ENCODE results near the gene STOX2. TPM values are rescaled to one million over a fixed set of nuclear protein-coding genes. Genes with fewer than 3 reads are reported as not detected.

Gene STOX2
- total and polyA plus RNA-seq, 2 donors (not counting 3 experiments of a cell fraction or from before 2014, with no cell fraction given) = 0.03 to 0.24 TPM

DNA sequence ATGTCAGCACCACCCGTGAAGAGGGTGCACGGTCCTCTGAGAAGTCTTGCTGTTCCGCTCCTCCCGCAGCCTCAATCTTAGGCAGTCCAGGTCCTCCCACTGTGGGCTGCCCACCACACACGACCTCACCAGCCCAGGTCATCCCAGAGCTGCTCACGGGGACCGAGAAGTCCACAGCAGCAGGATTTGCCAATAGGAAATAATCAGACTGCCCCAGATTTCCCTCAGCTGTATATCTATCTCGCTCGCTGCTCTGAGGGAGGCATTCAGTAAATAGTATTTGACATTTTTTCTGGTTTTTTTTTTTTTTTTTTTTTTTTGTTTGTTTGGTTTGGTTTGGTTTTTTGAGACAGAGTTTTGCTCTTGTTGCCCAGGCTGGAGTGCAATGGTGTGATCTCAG lies 83.8 kb downstream of the STOX2 start:
- ChIA-PET POLR2A (no interaction called here), CTCF (no interaction called here)
- intact Hi-C loops (cut with micrococcal nuclease) (no loop called here), dilution Hi-C loops (cut with MboI; ENCODE audit: extremely low pct_ligation_motif_present, low sequenced_read_pairs) (no loop called here)
- Histone ChIP-seq H3K9me1 (replicated peaks; ENCODE audit: control insufficient read depth, extremely low read depth, insufficient read depth, low read length) (no peaks in the 10 kb centered on the region), H3K4me1 (ENCODE audit: control insufficient read depth, extremely low read depth, insufficient read depth, low read length) (peaks cover 3% of the 10 kb centered on the region), H2AFZ (ENCODE audit: low read depth, low read length) (no peak overlapping the region), H3K4me3 (replicated peaks in 1 of 3; ENCODE audit: insufficient read depth in 1 of 3, low read depth in 1 of 3, low read length in 3 of 3) (no peak overlapping the region), H3K4me2 (ENCODE audit: insufficient read depth, low read length) (no peak overlapping the region), H3K36me3 (ENCODE audit: control insufficient read depth in 2 of 2, extremely low read depth in 1 of 2, insufficient read depth in 2 of 2, low read length in 2 of 2) (no peaks in the 10 kb centered on the region), H3K9me3 (replicated peaks; ENCODE audit: control insufficient read depth, insufficient read depth, low read length) (no peaks in the 10 kb centered on the region), H3K9ac (replicated peaks; ENCODE audit: extremely low read depth, insufficient read depth, low read length) (no peak overlapping the region), H4K20me1 (replicated peaks; ENCODE audit: control insufficient read depth, extremely low read depth, insufficient read depth, low read length) (no peaks in the 10 kb centered on the region), H3K79me2 (ENCODE audit: control insufficient read depth, insufficient read depth, low read length) (no peaks in the 10 kb centered on the region), H3K27ac (ENCODE audit: insufficient read depth, low read depth, low read length) (no peak overlapping the region), H3K27me3 (ENCODE audit: control insufficient read depth in 2 of 2, insufficient read depth in 2 of 2, low read length in 2 of 2) (no peaks in the 10 kb centered on the region)
- BruUV-seq (replicated peaks) = no TSS peak
- TF ChIP-seq, protein P1, sequence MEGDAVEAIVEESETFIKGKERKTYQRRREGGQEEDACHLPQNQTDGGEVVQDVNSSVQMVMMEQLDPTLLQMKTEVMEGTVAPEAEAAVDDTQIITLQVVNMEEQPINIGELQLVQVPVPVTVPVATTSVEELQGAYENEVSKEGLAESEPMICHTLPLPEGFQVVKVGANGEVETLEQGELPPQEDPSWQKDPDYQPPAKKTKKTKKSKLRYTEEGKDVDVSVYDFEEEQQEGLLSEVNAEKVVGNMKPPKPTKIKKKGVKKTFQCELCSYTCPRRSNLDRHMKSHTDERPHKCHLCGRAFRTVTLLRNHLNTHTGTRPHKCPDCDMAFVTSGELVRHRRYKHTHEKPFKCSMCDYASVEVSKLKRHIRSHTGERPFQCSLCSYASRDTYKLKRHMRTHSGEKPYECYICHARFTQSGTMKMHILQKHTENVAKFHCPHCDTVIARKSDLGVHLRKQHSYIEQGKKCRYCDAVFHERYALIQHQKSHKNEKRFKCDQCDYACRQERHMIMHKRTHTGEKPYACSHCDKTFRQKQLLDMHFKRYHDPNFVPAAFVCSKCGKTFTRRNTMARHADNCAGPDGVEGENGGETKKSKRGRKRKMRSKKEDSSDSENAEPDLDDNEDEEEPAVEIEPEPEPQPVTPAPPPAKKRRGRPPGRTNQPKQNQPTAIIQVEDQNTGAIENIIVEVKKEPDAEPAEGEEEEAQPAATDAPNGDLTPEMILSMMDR (IDR thresholded peaks at IDR 0.05; ENCODE audit: extremely low read depth in 1 of 2, insufficient read depth in 1 of 2, low read depth in 1 of 2, low read length in 2 of 2) = no peak
- TF ChIP-seq GATA2 (IDR thresholded peaks at IDR 0.05; ENCODE audit: insufficient read depth, insufficient read length, low read depth, low read length) (no peak), POLR2AphosphoS5 (IDR thresholded peaks at IDR 0.05; ENCODE audit: insufficient read depth, low read depth, low read length) (no peak), JUN (IDR thresholded peaks at IDR 0.05; ENCODE audit: borderline replicate concordance, insufficient read depth, insufficient read length, low read depth) (no peak), MYC (IDR thresholded peaks at IDR 0.05; ENCODE audit: low read depth, low read length) (no peak), POLR2A (IDR thresholded peaks at IDR 0.05; ENCODE audit: low read depth, low read length) (no peak), EZH2 (IDR thresholded peaks at IDR 0.05; ENCODE audit: borderline replicate concordance, low read depth, low read length, severe bottlenecking) (no peak), FOS (IDR thresholded peaks at IDR 0.05; ENCODE audit: borderline replicate concordance, insufficient read depth, low read length) (no peak)
- TF ChIP-seq, protein P2, sequence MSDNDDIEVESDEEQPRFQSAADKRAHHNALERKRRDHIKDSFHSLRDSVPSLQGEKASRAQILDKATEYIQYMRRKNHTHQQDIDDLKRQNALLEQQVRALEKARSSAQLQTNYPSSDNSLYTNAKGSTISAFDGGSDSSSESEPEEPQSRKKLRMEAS (IDR thresholded peaks at IDR 0.05; ENCODE audit: insufficient read depth, insufficient read length) = no peak
- DNase-seq (ENCODE audit: low read depth, low spot score) (no peak), FAIRE-seq (no peak)
